Sciatic nerve (tissue), 2 donors: ENCODE measurements around the gene TK1. TPM values are rescaled to one million over a fixed set of nuclear protein-coding genes. Genes with fewer than 3 reads are reported as not detected.
"Not testable (repeated sequence)": the region's sequence is repeated elsewhere in the genome, so short reads cannot be mapped to it uniquely, and the experiment has no call there.

ENCODE experiments used
- ATAC-seq: fragments of 200-7000 bp; cut with Tn5 transposase; one replicate; pipeline ENCODE4 v1.9.1; 2020; ENCODE audit warnings: mild to moderate bottlenecking, moderate library complexity
- DNase-seq: peaks from one replicate; pipeline ENCODE4 v3.0.0-alpha.2; 2020; ENCODE audit warnings: low spot score
- intact Hi-C: fragments of 100-400 bp; cut with DNase I; formaldehyde crosslinking; loops from one replicate; pipeline ENCODE4 v1.14.2; 2022
- total RNA-seq: library from RNA; stranded (reverse); fragmentation: NEBNext Ultra II Directional; extraction: Animal tissue kit (Norgen Biotek cat#: 25700); gene quantifications from one replicate; pipeline ENCODE4 v1.2.1, GENCODE V29; 2021
- donor health status: DM: no; HTN: no; CAD: no.
- donor health status: DM: no; HTN: no; CAD: no.

The TK1 gene
- total RNA-seq, 1 donor from 2014 or later: 1.8 TPM

- intact Hi-C loops: no loop called here
- ATAC-seq: no peak
- DNase-seq: no peak
Measured at GRCh38 chr17:78141437-78142118, 45.3 kb downstream of the TK1 start.

GRCh38 chr17:78140169-78141051 is 46.4 kb downstream of the TK1 start:
- peak; percentile 83 for ATAC-seq
- intact Hi-C loops: no loop called here
- DNase-seq: peak; percentile 96

GRCh38 chr17:78139861-78140168 is 47.0 kb downstream of the TK1 start:
- DNase-seq, ATAC-seq, intact Hi-C loops: not testable (repeated sequence)

GRCh38 chr17:78138204-78139060 is 48.4 kb downstream of the TK1 start:
- DNase-seq: no peak
- intact Hi-C loops: no loop called here
- no peak for ATAC-seq

- no peak for DNase-seq
- ATAC-seq: no peak
Measured at GRCh38 chr17:78137392-78138203, 49.3 kb downstream of the TK1 start.

GRCh38 chr17:78135858-78136500 is 50.9 kb downstream of the TK1 start:
- no peak for DNase-seq
- intact Hi-C loops: no loop called here

More at GRCh38 chr17:78137392-78138203, 49.3 kb downstream of the TK1 start:
- intact Hi-C loops: no loop called here

GRCh38 chr17:78134899-78135385 is 51.9 kb downstream of the TK1 start:
- intact Hi-C loops: no loop called here
- DNase-seq: peak; percentile 54
- no peak for ATAC-seq

More at GRCh38 chr17:78135858-78136500, 50.9 kb downstream of the TK1 start:
- ATAC-seq: no peak

- intact Hi-C loops: no loop called here
- peak; percentile 66 for DNase-seq
- no peak for ATAC-seq
Measured at GRCh38 chr17:78133971-78134898, 52.6 kb downstream of the TK1 start.

GRCh38 chr17:78133179-78133951 is 53.5 kb downstream of the TK1 start:
- intact Hi-C loops: no loop called here

GRCh38 chr17:78132767-78133178 is 54.1 kb downstream of the TK1 start:
- ATAC-seq (no peak), DNase-seq (no peak)
- intact Hi-C loops: no loop called here

More at GRCh38 chr17:78133179-78133951, 53.5 kb downstream of the TK1 start:
- DNase-seq (no peak), ATAC-seq (no peak)

GRCh38 chr17:78132084-78132676 is 54.7 kb downstream of the TK1 start:
- DNase-seq (peak; percentile 60), ATAC-seq (no peak)
- intact Hi-C loops: no loop called here

- intact Hi-C loops: no loop called here
- ATAC-seq (no peak), DNase-seq (peak; percentile 68)
Measured at GRCh38 chr17:78131172-78132083, 55.4 kb downstream of the TK1 start.

GRCh38 chr17:78130437-78131101 is 56.3 kb downstream of the TK1 start, which contains the start of gene TMC8:
Gene TMC8 (plus strand): TSS chr17:78130771. CDS start chr17:78131589, 818 bp downstream.
- intact Hi-C loops: no loop called here
- DNase-seq (peak; percentile 71), ATAC-seq (peak; percentile 3)

GRCh38 chr17:78130090-78130436 is 56.8 kb downstream of the TK1 start:
- DNase-seq (peak; percentile 56), ATAC-seq (no peak)
- intact Hi-C loops: no loop called here
